GM19468 (cell line): ENCODE results near the gene CYB5R2.
"Not testable (repeated sequence)": the region's sequence is repeated elsewhere in the genome, so short reads cannot be mapped to it uniquely, and the experiment has no call there.

ENCODE experiments used
- ATAC-seq: cut with Tn5 transposase; IDR thresholded peaks from one replicate; pipeline ENCODE4 v1.9.1; 2021; ENCODE audit warnings: mild to moderate bottlenecking, moderate library complexity, moderate number of reproducible peaks; ENCODE audit not compliant: unreplicated experiment; ENCODE audit errors: extremely low read depth

The CYB5R2 gene

GRCh38 chr11:7671347-7672215 lies 1.7 kb downstream of the CYB5R2 start:
- peak; percentile 43 for ATAC-seq

DNA sequence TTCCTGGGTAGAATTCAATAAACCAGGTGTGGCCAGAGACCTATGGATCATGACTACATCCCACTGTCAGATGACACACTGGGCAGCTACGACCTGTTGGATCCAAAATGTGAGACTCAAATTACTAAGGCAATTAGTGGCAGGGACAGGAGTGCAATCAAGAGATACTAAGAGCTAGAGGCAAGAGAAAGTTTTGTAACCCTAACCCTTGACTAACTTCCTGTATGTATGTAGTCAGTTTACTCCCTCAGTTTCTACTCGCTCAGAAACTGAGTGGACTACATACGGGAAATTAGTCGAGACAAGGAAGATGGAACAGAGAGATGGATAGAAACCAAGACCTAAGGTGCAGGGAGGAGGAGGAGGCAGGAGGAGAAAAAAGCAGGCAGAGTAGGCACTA lies 2.7 kb downstream of the CYB5R2 start:
- no peak for ATAC-seq

DNA sequence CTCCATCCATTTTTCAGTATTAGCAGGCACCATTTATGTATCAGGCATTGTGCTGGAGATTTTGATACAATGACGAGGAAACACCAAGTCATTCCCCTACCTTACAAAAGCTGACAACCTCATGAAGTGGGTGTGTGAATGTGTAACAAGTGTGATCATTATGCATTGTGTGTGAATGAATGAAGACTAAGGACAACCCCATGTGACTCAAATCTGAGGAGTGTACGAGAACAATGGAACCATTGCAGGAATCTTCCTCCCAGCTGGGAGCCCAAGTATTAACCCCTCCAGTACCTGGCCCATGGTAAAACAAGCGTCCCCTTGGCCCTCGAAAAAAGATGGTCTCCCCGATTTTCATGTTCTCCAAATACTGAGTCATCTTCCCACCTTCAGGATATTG lies 4.4 kb downstream of the CYB5R2 start:
- no peak for ATAC-seq

DNA sequence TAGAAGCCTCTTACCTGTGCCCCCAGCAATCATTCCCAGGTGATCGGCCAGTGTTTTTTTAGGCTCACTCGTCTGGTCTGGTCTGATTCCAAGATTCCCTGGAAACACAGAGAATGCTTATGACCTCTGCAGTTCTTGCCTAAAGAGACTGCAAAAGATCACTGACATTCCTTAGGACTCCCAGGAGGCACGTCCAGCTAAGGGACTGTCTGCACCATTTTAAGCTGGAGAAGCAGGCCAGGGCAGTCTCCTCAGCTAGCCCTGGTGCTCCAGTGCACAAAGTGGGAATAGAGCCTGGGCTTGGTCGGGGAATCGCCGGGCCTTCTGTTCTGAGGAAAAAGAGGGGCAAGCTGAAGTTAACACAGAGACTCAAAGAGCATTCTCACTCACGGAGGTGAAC lies 4.8 kb downstream of the CYB5R2 start:
- ATAC-seq, result no peak

GRCh38 chr11:7667460-7667859 lies 5.8 kb downstream of the CYB5R2 start:
- ATAC-seq, result no peak

- no peak for ATAC-seq
These were observed 6.9 kb downstream of the CYB5R2 start for GRCh38 chr11:7666292-7666866.

DNA sequence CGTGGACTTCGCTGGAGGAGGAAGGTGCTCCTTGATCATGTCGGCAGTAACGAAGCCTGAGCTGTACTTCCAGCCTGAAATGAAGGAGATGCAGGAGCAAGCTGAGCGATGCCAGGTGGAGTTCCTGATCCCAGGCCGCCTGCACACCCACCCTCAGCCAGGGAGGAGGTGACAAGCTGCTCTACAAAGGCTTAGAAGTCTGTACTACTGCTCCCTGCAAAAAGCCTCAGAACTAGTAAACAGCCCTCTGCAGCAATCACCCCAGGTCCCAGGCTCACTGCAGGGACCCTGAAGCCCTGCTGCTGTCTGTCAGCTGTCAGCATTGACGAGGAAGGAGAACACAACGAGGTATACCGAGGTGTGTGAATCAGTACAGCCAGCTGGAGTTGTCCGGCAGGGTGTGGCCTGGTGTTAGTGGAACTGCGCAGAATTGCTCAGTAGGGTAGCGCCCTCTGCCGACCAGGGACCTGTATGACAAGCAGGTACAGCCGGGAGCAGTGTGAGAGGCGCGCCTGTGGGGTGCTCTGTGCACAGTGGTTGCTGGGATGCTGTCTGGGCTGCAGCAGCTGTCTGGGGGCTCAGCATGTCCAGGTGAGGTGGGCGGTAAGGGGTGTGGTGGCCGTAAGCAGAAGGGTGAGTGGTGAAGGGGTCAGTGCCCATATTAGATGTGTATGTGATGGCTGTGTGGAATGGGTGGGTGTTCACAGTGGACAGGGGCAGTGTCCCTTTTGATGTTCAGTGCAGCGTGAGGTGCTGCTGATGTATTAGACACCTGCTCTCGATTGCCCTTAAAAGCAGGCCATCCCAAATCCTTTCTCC lies 7.6 kb downstream of the CYB5R2 start:
- peak; percentile 92 for ATAC-seq

DNA sequence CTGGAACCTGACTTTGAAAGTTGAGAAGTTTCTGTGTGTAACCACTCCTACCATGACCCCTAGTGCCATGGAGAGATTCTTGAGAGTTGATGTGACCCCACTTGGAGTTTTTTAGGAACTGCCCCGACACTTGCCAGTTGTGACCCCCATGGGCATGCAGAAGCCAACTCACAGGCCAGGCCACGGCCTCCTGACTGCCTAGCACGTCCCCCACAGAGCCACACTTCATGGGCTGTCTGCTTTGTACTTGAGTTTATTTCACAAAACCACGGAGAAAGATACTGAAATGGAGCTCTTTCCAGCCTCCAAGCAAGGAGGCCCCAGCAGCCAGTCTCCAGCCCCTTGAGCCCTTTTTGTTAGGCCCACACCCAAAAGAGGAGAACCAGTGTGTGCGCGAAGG lies 8.4 kb downstream of the CYB5R2 start:
- ATAC-seq, result no peak

DNA sequence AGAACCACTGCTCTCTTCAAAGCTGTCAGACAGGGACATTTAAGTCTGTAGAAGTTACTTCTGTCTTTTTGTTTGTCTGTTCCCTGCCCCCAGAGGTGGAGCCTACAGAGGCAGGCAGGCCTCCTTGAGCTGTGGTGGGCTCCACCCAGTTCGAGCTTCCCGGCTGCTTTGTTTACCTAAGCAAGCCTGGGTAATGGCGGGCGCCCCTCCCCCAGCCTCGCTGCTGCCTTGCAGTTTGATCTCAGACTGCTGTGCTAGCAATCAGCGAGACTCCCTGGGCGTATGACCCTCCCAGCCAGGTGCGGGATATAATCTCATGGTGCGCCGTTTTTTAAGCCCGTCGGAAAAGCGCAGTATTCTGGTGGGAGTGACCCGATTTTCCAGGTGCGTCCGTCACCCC lies 9.8 kb downstream of the CYB5R2 start:
- ATAC-seq, result not testable (repeated sequence)

DNA sequence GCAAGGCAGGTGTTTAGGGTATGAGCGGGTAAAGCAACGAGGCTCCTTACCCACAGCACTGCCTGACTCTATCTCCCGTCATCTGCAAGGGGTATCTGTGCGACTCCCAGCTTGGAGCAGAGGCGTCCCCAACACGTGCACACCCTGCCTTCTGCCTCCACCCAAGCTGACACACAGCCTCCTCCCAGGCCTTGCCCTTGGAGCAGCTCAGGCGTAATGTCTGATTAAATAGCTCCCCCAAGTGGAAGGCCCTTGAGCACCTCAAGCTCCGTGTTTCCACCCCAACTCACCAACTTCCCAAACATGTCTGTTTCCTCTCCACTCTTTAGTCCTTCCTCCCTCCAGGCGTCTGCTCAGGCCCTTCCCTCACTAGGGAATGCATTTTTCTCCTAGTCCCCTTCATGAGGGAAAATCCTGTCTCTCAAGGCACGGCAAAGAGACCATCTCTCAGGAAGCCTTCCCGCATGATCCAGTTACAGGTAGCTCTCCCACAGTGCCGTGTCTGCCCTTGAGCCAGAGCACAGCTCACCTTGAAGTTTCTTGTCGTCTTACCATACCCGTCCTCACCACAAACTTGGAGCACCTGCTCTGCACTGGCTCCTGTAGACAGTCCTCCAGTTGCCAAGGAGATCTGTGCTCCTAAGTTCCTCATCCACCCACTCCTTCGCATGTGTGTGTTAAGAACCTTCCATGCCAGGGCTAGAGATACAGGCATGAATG lies 15.8 kb downstream of the CYB5R2 start:
- no peak for ATAC-seq

- ATAC-seq, result no peak
These were observed 16.6 kb downstream of the CYB5R2 start for GRCh38 chr11:7656704-7657103.

GRCh38 chr11:7655253-7656217 lies 17.8 kb downstream of the CYB5R2 start:
- no peak for ATAC-seq

DNA sequence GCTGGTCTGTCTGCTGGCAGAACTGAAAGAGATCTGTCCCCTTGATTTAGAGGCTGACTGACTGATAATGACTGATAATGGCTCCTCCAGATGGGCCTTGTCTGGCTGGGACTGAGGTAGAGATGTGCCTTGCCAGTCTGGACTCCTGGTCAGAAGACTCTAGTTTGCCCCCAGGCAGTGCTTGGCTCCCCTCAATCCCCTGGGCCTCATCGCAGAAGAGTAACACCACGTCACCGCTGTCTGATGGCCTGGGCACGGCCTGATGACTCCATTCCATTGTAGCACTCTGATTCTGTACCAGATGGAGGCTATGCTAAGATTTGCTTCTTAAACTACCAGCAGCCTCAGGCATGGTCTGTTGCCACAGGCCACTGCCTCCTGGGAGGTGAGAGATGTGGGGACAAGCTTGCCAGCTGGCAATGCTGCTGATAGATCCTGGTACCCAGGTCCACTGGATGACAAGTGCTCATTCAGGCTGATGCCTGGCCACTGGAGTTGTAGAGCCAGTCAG lies 19.1 kb downstream of the CYB5R2 start:
- no peak for ATAC-seq

DNA sequence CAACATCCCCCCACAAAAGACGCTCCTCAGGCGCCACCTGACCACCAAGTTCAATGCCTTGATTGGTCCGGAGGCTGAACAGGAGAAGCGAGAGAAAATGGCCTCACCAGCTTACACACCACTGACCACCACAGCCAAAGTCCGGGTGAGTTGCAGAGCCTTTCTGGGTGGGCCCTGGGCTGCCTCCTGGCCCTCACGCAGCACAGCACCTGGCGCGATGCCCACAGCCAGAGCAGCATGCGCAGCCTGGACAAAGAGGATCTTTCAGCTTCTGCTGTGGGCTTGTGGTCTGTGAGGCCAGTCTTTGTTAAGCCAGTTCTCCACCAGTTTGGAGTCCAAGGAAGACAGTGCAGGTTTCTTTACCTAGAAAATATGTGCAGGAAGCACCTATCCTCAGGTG lies 21.6 kb downstream of the CYB5R2 start:
- ATAC-seq, result no peak

DNA sequence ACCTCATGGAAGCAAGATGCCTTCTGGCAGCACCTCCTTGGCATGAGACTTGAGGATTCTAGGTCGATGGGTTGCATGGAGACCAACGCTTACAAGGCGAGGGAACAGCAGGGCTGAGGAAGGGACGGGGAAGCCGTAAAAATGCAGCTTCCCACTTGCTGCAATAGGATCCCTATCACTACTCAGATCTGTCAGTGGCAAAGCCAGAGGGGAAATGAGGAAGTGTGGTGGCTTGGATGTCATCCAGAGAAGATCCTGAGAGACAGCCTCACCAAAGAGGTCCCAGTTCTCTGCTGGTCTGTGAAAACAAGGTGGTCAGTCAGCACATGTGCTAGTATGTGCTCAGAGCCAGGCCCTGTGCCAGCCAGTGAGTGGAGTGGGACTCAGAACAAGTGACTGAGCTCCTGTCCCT lies 22.2 kb downstream of the CYB5R2 start:
- ATAC-seq, result no peak

- no peak for ATAC-seq
These were observed 25.0 kb downstream of the CYB5R2 start for GRCh38 chr11:7648264-7648663.

DNA sequence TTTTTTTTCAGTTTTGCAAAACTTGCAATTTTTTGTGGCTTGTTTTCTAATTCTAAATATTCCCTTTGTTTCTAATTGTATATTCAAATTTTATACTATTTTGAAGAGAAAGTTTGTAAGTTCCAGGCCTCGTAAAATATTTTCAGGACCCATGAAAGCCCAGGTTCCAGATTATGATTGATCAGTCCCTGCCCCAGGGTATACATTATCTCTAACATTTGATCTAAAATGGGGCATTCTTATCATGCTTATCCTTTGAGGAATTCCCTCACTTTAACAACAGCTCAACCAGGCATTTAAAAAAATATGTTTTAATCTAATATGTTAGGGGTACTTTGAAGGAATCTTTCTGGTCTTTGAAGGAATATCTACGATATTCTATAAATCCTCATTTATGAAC lies 26.4 kb downstream of the CYB5R2 start:
- no peak for ATAC-seq

- ATAC-seq, result no peak
These were observed 28.1 kb downstream of the CYB5R2 start for GRCh38 chr11:7645206-7645605.

- ATAC-seq, result no peak
These were observed 30.0 kb downstream of the CYB5R2 start for GRCh38 chr11:7643314-7643713.
